SK-N-SH (cell line): ENCODE results near the gene CD163L1.

ENCODE experiments used
- EZH2phosphoT487 ChIP-seq: fragments of 200-600 bp; sonication (generic); IDR thresholded peaks from 2 replicates; pipeline ENCODE4 v1.6.1; 2017; ENCODE audit warnings: low read depth, mixed run types, mild to moderate bottlenecking, antibody characterized with exemption, moderate library complexity, borderline replicate concordance
- FOXJ3 ChIP-seq: sonication (generic); formaldehyde crosslinking; IDR thresholded peaks from 2 replicates; pipeline ENCODE4 v1.5.1; 2020; ENCODE audit warnings: mild to moderate bottlenecking, missing genetic modification reagents
- FOXM1 ChIP-seq: IDR thresholded peaks from 2 replicates; pipeline ENCODE4 v1.4.0; 2012; ENCODE audit warnings: low read depth, mild to moderate bottlenecking
- GABPA ChIP-seq: IDR thresholded peaks from 2 replicates; pipeline ENCODE4 v1.4.0; 2012; ENCODE audit warnings: low read depth, mild to moderate bottlenecking
- POLR2AphosphoS5 ChIP-seq: IDR thresholded peaks from 2 replicates; pipeline ENCODE4 v1.6.1; 2012; ENCODE audit warnings: low read depth, low read length
- RAD21 ChIP-seq: IDR thresholded peaks from 2 replicates; pipeline ENCODE4 v1.6.1; 2012; ENCODE audit warnings: mild to moderate bottlenecking, low read length
- RCOR1 ChIP-seq: fragments of 150-350 bp; IDR thresholded peaks from 2 replicates; pipeline ENCODE4 v1.6.1; 2017; ENCODE audit warnings: antibody characterized with exemption, low read length
- SIN3A ChIP-seq: IDR thresholded peaks from 2 replicates; pipeline ENCODE4 v1.6.1; 2012; ENCODE audit warnings: low read depth, mild to moderate bottlenecking, low read length, moderate library complexity, borderline replicate concordance
- SMC3 ChIP-seq: IDR thresholded peaks from 2 replicates; pipeline ENCODE4 v1.6.1; 2012; ENCODE audit warnings: low read depth, low read length, improper control_type of control experiment
- TAF1 ChIP-seq: IDR thresholded peaks from 2 replicates; pipeline ENCODE4 v1.6.1; 2012; ENCODE audit warnings: low read depth, mild to moderate bottlenecking, low read length, moderate library complexity, borderline replicate concordance
- TF ChIP-seq, protein P1 (sequence below): fragments of 200-600 bp; sonication (generic); IDR thresholded peaks from 2 replicates; pipeline ENCODE4 v1.6.1; 2017; ENCODE audit warnings: antibody characterized with exemption, mild to moderate bottlenecking, moderate library complexity
- TF ChIP-seq, protein P2 (sequence below): IDR thresholded peaks from 2 replicates; pipeline ENCODE4 v1.6.1; 2012; ENCODE audit warnings: mild to moderate bottlenecking, low read depth, low read length, moderate library complexity
- TF ChIP-seq, protein P3 (sequence below): IDR thresholded peaks from 2 replicates; pipeline ENCODE4 v1.4.0; 2012; ENCODE audit warnings: low read depth, borderline replicate concordance
- TF ChIP-seq, protein P4 (sequence below): IDR thresholded peaks from 2 replicates; pipeline ENCODE4; 2012

DNA sequence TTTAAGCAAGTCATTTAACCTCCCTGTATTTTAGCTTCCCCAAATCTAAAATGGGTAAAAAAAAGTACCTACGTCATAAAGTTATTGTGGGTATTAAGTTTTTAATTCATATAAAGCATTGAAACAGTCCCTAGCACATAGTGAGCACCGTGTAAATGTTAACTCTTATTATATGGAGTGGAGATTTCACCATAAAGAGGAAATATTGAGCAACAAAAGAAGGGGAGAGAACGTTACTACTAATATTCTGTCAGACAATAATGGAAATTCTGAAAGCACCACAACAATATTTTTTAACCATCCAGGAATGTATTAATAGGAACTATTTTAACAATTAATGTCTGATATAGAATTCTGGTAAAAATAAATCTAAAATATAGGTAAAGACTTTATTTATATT lies 7.8 kb upstream of the CD163L1 start:
- TF ChIP-seq, protein P1, sequence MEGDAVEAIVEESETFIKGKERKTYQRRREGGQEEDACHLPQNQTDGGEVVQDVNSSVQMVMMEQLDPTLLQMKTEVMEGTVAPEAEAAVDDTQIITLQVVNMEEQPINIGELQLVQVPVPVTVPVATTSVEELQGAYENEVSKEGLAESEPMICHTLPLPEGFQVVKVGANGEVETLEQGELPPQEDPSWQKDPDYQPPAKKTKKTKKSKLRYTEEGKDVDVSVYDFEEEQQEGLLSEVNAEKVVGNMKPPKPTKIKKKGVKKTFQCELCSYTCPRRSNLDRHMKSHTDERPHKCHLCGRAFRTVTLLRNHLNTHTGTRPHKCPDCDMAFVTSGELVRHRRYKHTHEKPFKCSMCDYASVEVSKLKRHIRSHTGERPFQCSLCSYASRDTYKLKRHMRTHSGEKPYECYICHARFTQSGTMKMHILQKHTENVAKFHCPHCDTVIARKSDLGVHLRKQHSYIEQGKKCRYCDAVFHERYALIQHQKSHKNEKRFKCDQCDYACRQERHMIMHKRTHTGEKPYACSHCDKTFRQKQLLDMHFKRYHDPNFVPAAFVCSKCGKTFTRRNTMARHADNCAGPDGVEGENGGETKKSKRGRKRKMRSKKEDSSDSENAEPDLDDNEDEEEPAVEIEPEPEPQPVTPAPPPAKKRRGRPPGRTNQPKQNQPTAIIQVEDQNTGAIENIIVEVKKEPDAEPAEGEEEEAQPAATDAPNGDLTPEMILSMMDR, result no peak
- no peak for TF ChIP-seq FOXJ3
- no peak for TF ChIP-seq GABPA
- TF ChIP-seq RAD21, result no peak
- no peak for TF ChIP-seq SMC3
- TF ChIP-seq, protein P2, sequence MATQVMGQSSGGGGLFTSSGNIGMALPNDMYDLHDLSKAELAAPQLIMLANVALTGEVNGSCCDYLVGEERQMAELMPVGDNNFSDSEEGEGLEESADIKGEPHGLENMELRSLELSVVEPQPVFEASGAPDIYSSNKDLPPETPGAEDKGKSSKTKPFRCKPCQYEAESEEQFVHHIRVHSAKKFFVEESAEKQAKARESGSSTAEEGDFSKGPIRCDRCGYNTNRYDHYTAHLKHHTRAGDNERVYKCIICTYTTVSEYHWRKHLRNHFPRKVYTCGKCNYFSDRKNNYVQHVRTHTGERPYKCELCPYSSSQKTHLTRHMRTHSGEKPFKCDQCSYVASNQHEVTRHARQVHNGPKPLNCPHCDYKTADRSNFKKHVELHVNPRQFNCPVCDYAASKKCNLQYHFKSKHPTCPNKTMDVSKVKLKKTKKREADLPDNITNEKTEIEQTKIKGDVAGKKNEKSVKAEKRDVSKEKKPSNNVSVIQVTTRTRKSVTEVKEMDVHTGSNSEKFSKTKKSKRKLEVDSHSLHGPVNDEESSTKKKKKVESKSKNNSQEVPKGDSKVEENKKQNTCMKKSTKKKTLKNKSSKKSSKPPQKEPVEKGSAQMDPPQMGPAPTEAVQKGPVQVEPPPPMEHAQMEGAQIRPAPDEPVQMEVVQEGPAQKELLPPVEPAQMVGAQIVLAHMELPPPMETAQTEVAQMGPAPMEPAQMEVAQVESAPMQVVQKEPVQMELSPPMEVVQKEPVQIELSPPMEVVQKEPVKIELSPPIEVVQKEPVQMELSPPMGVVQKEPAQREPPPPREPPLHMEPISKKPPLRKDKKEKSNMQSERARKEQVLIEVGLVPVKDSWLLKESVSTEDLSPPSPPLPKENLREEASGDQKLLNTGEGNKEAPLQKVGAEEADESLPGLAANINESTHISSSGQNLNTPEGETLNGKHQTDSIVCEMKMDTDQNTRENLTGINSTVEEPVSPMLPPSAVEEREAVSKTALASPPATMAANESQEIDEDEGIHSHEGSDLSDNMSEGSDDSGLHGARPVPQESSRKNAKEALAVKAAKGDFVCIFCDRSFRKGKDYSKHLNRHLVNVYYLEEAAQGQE, result no peak
- no peak for TF ChIP-seq RCOR1
- TF ChIP-seq TAF1, result no peak
- no peak for TF ChIP-seq EZH2phosphoT487
- TF ChIP-seq FOXM1, result no peak
- no peak for TF ChIP-seq SIN3A
- no peak for TF ChIP-seq POLR2AphosphoS5
- TF ChIP-seq, protein P3, sequence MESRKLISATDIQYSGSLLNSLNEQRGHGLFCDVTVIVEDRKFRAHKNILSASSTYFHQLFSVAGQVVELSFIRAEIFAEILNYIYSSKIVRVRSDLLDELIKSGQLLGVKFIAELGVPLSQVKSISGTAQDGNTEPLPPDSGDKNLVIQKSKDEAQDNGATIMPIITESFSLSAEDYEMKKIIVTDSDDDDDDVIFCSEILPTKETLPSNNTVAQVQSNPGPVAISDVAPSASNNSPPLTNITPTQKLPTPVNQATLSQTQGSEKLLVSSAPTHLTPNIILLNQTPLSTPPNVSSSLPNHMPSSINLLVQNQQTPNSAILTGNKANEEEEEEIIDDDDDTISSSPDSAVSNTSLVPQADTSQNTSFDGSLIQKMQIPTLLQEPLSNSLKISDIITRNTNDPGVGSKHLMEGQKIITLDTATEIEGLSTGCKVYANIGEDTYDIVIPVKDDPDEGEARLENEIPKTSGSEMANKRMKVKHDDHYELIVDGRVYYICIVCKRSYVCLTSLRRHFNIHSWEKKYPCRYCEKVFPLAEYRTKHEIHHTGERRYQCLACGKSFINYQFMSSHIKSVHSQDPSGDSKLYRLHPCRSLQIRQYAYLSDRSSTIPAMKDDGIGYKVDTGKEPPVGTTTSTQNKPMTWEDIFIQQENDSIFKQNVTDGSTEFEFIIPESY, result no peak
- TF ChIP-seq, protein P4, sequence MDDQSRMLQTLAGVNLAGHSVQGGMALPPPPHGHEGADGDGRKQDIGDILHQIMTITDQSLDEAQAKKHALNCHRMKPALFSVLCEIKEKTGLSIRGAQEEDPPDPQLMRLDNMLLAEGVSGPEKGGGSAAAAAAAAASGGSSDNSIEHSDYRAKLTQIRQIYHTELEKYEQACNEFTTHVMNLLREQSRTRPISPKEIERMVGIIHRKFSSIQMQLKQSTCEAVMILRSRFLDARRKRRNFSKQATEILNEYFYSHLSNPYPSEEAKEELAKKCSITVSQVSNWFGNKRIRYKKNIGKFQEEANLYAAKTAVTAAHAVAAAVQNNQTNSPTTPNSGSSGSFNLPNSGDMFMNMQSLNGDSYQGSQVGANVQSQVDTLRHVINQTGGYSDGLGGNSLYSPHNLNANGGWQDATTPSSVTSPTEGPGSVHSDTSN, result no peak
